ENCODE data around the gene NUTM1.
"Not testable (repeated sequence)": the region's sequence is repeated elsewhere in the genome, so short reads cannot be mapped to it uniquely, and the experiment has no call there.

- not testable (repeated sequence) for TF ChIP-seq CTCF (IDR thresholded peaks at IDR 0.05 in 8 of 11, conservative IDR thresholded peaks at IDR 0.05 in 3 of 11); POLR2A (IDR thresholded peaks at IDR 0.05)
Observed at GRCh38 chr15:34403160-34403598, 60.1 kb downstream of the NUTM1 start.

All from spleen (tissue), 7 donors.